Measurements from ENCODE around the gene TLR7. TPM values are rescaled to one million over a fixed set of nuclear protein-coding genes. Genes with fewer than 3 reads are reported as not detected.

Gene TLR7
- polyA plus RNA-seq, 3 donors: 0.76 to 0.79 (median 0.78) TPM

GRCh38 chrX:12921886-12922598, 55.2 kb downstream of the TLR7 start:
- no peak for DNase-seq (ENCODE audit: low read depth in 3 of 3, low spot score in 2 of 3)

- DNase-seq (ENCODE audit: low read depth in 3 of 3, low spot score in 2 of 3): no peak
These were observed 55.7 kb downstream of the TLR7 start for GRCh38 chrX:12922599-12922919.

DNA sequence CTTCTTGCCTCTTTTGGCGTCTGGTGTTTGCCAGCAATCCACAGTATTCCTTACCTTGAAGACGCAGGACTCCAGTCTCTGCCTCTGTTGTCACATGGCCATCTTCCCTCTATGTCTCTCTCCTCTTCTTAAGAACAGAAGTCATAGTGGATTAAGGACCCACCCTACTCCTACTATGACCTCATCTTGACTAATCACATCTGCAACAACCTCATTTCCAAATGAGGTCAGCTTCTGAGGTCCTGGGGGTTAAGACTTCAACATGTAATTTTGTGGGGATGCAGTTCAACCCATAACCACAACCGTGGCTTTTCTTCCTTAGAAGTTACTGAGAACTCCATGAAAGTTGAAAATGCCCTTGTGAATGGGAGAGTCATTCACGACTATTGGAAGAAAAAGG, 62.8 kb downstream of the TLR7 start:
- no peak for DNase-seq (ENCODE audit: low read depth in 3 of 3, low spot score in 2 of 3)

- no peak for DNase-seq (ENCODE audit: low read depth in 3 of 3, low spot score in 2 of 3)
These were observed 63.3 kb downstream of the TLR7 start for GRCh38 chrX:12930150-12930549.

GRCh38 chrX:12932244-12932643, 65.4 kb downstream of the TLR7 start:
- DNase-seq (ENCODE audit: low read depth in 3 of 3, low spot score in 2 of 3): no peak

GRCh38 chrX:12934850-12935249, 68.0 kb downstream of the TLR7 start:
- DNase-seq (ENCODE audit: low read depth in 3 of 3, low spot score in 2 of 3): no peak

DNA sequence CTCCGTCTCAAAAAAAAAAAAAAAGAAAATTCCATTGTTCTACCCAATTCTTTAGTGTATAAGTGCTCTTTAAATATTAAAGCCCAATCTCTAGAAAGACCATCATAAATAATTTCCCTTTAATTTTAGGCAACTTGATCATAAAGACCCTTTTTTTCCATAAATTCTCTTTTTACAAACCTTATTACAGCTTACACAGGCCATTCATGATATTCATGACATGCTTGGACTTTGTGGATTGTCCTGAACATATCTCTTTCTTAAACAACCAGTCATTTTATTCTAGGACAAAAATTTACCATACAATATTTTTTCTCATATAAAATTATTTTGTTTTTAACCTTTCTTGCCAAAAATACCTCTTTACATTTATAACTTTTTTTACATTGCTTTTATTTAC, 70.1 kb downstream of the TLR7 start:
- no peak for DNase-seq (ENCODE audit: low read depth in 3 of 3, low spot score in 2 of 3)

Other genes starting within 250 kb of the TLR7 start
- 100 to 1,000 TPM in 2 of 3 donors, 10 to 100 TPM in 1; 84.8 to 125 (median 108) TPM for gene PRPS2, start 75.7 kb upstream of the TLR7 start, polyA plus RNA-seq (ENCODE audit: insufficient read length in 3 of 3)
- under 1 TPM; 0.25 to 0.29 (median 0.29) TPM for gene TLR8, start 39.5 kb downstream of the TLR7 start, polyA plus RNA-seq (ENCODE audit: insufficient read length in 3 of 3)
- gene TMSB4X, start 108.0 kb downstream of the TLR7 start, polyA plus RNA-seq (ENCODE audit: insufficient read length in 3 of 3): 1,000 to 10,000 TPM; 3,217 to 3,702 (median 3,469) TPM
- under 1 TPM; 0.15 to 0.37 (median 0.24) TPM for gene FAM9C, start 177.5 kb downstream of the TLR7 start, polyA plus RNA-seq (ENCODE audit: insufficient read length in 3 of 3)

Measured in right renal cortex interstitium (tissue), 3 donors.